ENCODE measurements around the gene KRTAP10-2. TPM values are rescaled to one million over a fixed set of nuclear protein-coding genes. Genes with fewer than 3 reads are reported as not detected.
"Not testable (repeated sequence)": the region's sequence is repeated elsewhere in the genome, so short reads cannot be mapped to it uniquely, and the experiment has no call there.

The KRTAP10-2 gene, protein sequence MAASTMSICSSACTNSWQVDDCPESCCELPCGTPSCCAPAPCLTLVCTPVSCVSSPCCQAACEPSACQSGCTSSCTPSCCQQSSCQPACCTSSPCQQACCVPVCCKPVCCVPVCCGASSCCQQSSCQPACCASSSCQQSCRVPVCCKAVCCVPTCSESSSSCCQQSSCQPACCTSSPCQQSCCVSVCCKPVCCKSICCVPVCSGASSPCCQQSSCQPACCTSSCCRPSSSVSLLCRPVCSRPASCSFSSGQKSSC
- not detected in 2 replicates for total RNA-seq (2014; rRNA removed; shearing (Covaris generic))

- H3K36me3 ChIP-seq (replicated peaks; ENCODE audit: control insufficient read depth, insufficient read depth, low read length) = no peaks in the 10 kb centered on the region
- DNase-seq = peak; percentile 31
- H3K4me3 ChIP-seq (ENCODE audit: insufficient read depth, low read depth, low read length) = no peak within 1 kb of the TSS
- no peaks in the 10 kb centered on the region for H3K27me3 ChIP-seq (ENCODE audit: control insufficient read depth, insufficient read depth, low read length)
These were observed at the start of gene KRTAP10-2 for GRCh38 chr21:44551340-44551961. Gene KRTAP10-2, minus strand, starts transcription at chr21:44551505. Its CDS starts 47 bp downstream, at chr21:44551458.

GRCh38 chr21:44601091-44601490 is 49.8 kb upstream of the KRTAP10-2 start:
- H3K36me3 ChIP-seq (replicated peaks; ENCODE audit: control insufficient read depth, insufficient read depth, low read length); DNase-seq; H3K4me3 ChIP-seq (ENCODE audit: insufficient read depth, low read depth, low read length); H3K27me3 ChIP-seq (ENCODE audit: control insufficient read depth, insufficient read depth, low read length): not testable (repeated sequence)

DNA sequence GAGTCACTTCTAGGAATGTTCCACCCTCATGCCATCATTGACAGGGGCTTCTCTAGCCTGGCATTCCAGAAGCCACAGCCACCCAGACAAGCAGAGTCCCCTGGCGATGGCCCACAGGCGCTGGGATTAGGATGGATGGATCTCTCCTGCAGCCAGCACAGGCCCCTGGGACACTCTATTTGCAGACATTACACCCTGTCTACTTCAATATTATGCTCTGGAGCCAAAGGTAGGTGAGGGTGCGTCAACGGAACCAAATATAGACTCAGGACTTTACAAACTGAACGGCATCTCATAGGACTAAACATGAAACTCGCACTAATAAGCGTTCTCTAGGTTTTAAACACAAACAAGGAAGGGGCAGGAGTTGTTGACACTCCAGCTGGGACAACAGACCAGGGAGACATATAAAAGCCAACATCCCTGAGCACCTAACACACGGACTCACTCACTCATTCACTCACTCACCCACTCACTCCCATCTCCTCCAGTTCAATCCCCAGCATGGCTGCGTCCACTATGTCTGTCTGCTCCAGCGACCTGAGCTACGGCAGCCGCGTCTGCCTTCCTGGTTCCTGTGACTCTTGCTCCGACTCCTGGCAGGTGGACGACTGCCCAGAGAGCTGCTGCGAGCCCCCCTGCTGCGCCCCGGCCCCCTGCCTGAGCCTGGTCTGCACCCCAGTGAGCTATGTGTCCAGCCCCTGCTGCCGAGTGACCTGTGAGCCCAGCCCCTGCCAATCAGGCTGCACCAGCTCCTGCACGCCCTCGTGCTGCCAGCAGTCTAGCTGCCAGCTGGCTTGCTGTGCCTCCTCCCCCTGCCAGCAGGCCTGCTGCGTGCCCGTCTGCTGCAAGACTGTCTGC is 49.0 kb upstream of the KRTAP10-2 start, which contains the start of gene KRTAP10-7:
TSS of gene KRTAP10-7 (plus strand) at position 480 of the 861 bp plus-strand sequence. CDS start at position 505, 25 bp downstream.
- not testable (repeated sequence) for H3K4me3 ChIP-seq (ENCODE audit: insufficient read depth, low read depth, low read length); H3K36me3 ChIP-seq (replicated peaks; ENCODE audit: control insufficient read depth, insufficient read depth, low read length); DNase-seq; H3K27me3 ChIP-seq (ENCODE audit: control insufficient read depth, insufficient read depth, low read length)

GRCh38 chr21:44599264-44600029 is 48.1 kb upstream of the KRTAP10-2 start:
- H3K4me3 ChIP-seq (ENCODE audit: insufficient read depth, low read depth, low read length) = no peak overlapping the region
- H3K27me3 ChIP-seq (ENCODE audit: control insufficient read depth, insufficient read depth, low read length) = no peaks in the 10 kb centered on the region
- no peak for DNase-seq
- no peaks in the 10 kb centered on the region for H3K36me3 ChIP-seq (replicated peaks; ENCODE audit: control insufficient read depth, insufficient read depth, low read length)

DNA sequence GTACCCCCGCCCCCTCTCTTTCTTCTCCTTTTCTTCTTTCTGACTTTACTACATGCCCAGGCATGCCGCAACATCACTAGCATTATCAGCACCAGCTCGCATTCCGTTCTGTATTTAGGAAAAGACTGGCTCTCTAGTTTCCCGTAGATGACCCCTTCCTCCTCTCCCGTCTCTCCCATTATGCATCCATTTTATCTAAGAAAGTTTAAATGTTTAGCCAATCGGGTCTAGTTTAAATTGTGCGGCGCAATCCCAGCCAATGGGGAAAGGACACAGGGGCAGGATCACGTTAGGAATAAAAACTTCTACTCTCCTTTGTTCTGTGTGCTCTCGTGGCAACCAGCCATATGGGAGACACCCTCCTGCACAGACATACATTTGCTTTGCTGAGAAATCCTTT is 46.8 kb upstream of the KRTAP10-2 start:
- peak; percentile 43 for DNase-seq
- H3K4me3 ChIP-seq (ENCODE audit: insufficient read depth, low read depth, low read length) = no peak overlapping the region
- no peaks in the 10 kb centered on the region for H3K27me3 ChIP-seq (ENCODE audit: control insufficient read depth, insufficient read depth, low read length)
- no peaks in the 10 kb centered on the region for H3K36me3 ChIP-seq (replicated peaks; ENCODE audit: control insufficient read depth, insufficient read depth, low read length)

- no peak for DNase-seq
- H3K4me3 ChIP-seq (ENCODE audit: insufficient read depth, low read depth, low read length) = no peak overlapping the region
- no peaks in the 10 kb centered on the region for H3K36me3 ChIP-seq (replicated peaks; ENCODE audit: control insufficient read depth, insufficient read depth, low read length)
- H3K27me3 ChIP-seq (ENCODE audit: control insufficient read depth, insufficient read depth, low read length) = no peaks in the 10 kb centered on the region
These were observed 44.9 kb upstream of the KRTAP10-2 start for GRCh38 chr21:44596068-44596725.

GRCh38 chr21:44595524-44595923 is 44.2 kb upstream of the KRTAP10-2 start:
- H3K4me3 ChIP-seq (ENCODE audit: insufficient read depth, low read depth, low read length) = no peak overlapping the region
- no peaks in the 10 kb centered on the region for H3K27me3 ChIP-seq (ENCODE audit: control insufficient read depth, insufficient read depth, low read length)
- H3K36me3 ChIP-seq (replicated peaks; ENCODE audit: control insufficient read depth, insufficient read depth, low read length) = no peaks in the 10 kb centered on the region
- DNase-seq = no peak

- DNase-seq = no peak
- no peak overlapping the region for H3K4me3 ChIP-seq (ENCODE audit: insufficient read depth, low read depth, low read length)
- no peaks in the 10 kb centered on the region for H3K27me3 ChIP-seq (ENCODE audit: control insufficient read depth, insufficient read depth, low read length)
- H3K36me3 ChIP-seq (replicated peaks; ENCODE audit: control insufficient read depth, insufficient read depth, low read length) = no peaks in the 10 kb centered on the region
These were observed 43.2 kb upstream of the KRTAP10-2 start for GRCh38 chr21:44594406-44594916.

DNA sequence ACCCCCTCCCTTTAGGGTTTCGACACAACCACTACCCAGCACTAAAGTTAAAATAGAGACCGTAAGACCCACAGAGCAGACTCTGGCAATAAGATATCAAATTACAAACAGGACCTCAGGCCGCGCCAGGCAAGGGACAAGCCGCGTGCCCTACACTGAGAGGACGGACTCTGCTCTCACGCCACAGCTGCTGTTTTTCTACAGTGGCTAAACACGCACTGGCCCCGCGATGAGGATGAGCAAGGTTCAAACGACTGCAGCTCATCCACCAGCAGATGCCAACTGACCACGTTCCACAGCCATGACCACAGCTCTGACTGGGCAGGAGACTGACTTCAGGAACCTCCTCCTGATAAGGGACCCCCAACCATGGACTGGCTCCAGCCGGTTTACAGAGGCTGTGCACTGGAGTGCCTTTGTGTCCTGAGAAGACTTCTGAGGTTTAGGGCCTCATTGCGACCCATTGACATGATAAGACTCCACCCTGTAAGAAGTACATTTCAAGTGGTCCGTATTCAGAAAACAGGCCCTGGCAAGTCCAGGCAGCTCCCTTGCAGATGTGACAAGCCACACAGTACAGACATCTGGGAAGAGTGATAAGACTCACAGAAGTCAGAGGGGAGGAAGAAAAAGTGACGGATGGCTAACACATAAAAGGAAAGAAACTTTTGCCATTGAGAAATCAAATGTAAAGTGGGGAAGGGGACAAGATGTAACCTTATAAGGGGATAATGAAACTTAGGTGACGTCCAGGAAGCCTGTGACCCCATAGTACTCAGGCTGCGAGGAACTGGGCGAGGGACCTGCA is 42.5 kb upstream of the KRTAP10-2 start:
- Histone ChIP-seq H3K27me3 (ENCODE audit: control insufficient read depth, insufficient read depth, low read length) (no peaks in the 10 kb centered on the region), H3K4me3 (ENCODE audit: insufficient read depth, low read depth, low read length) (no peak overlapping the region), H3K36me3 (replicated peaks; ENCODE audit: control insufficient read depth, insufficient read depth, low read length) (no peaks in the 10 kb centered on the region)
- no peak for DNase-seq

DNA sequence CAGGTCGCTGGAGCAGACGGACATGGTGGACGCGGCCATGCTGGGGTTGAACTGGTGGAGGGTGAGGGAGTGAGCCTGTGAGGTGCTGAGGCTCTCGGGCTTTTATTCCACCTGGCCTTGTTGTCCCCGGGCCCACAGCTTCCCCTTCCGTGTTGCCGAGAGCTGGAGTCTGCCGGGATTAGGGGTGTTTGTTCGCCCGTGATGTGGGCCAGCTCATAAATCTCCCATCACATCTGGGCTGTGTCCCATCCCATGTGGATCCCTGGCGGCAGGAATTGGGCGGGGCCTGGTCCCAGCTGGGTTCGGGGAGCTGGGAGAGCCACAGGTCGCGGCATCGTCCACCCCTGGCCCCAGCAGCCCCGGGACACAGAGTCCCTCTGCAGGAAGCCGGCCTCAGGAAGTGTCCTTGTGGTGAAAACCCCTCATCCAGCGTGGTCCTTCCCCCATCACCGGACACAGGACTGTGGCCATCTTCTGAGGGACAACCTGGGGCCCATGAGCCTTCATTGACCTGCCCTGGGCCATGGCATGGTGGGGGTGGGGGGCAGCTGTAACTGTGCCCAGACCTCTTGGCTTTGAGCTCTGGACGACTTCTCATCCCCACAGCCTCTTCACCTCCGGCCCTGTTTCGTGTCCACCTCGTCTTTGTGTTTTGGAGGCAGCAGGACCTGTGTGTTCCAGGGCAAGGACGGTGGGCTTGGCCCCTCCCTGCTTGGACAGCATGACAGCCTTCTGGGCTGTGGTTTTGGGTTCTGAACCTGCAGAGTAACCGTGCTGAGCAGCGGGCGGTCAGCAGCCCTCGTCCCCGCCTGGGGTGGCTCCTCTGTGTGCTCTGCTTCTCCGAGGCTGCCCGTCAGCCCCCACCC is 41.4 kb upstream of the KRTAP10-2 start, which contains the start of gene KRTAP10-6:
TSS of gene KRTAP10-6 (minus strand) at position 60 of the 866 bp plus-strand sequence. CDS start at position 39, 21 bp downstream.
- no peaks in the 10 kb centered on the region for H3K27me3 ChIP-seq (ENCODE audit: control insufficient read depth, insufficient read depth, low read length)
- no peaks in the 10 kb centered on the region for H3K36me3 ChIP-seq (replicated peaks; ENCODE audit: control insufficient read depth, insufficient read depth, low read length)
- H3K4me3 ChIP-seq (ENCODE audit: insufficient read depth, low read depth, low read length) = no peak within 1 kb of the TSS
- peak; percentile 57 for DNase-seq

- not testable (repeated sequence) for H3K4me3 ChIP-seq (ENCODE audit: insufficient read depth, low read depth, low read length); H3K27me3 ChIP-seq (ENCODE audit: control insufficient read depth, insufficient read depth, low read length); DNase-seq; H3K36me3 ChIP-seq (replicated peaks; ENCODE audit: control insufficient read depth, insufficient read depth, low read length)
These were observed 40.5 kb upstream of the KRTAP10-2 start for GRCh38 chr21:44591801-44592130.

All from H7 (cell line).